ENCODE data around the gene IFI27L1.

Gene IFI27L1

GRCh38 chr14:94080621-94081385, at the start of gene IFI27L1, which contains the start of gene DDX24:
Gene IFI27L1 (plus strand): TSS chr14:94081310. CDS start chr14:94096938, 15,628 bp downstream.
Gene DDX24 (minus strand): TSS chr14:94081202. CDS start chr14:94079742, 1,460 bp downstream.
- DNase-seq (ENCODE audit: low read depth) = peak; percentile 95

GRCh38 chr14:94031883-94032279, 49.2 kb upstream of the IFI27L1 start:
- DNase-seq (ENCODE audit: low read depth) = no peak

- no peak for DNase-seq (ENCODE audit: low read depth)
Measured at GRCh38 chr14:94034886-94035285, 46.2 kb upstream of the IFI27L1 start.

- peak; percentile 66 for DNase-seq (ENCODE audit: low read depth)
Measured at GRCh38 chr14:94036313-94037167, 44.6 kb upstream of the IFI27L1 start.

- no peak for DNase-seq (ENCODE audit: low read depth)
Measured at GRCh38 chr14:94037954-94038353, 43.2 kb upstream of the IFI27L1 start.

- DNase-seq (ENCODE audit: low read depth) = no peak
Measured at GRCh38 chr14:94038510-94038909, 42.6 kb upstream of the IFI27L1 start.

GRCh38 chr14:94038921-94039629, 42.0 kb upstream of the IFI27L1 start:
- no peak for DNase-seq (ENCODE audit: low read depth)

GRCh38 chr14:94040247-94040646, 40.9 kb upstream of the IFI27L1 start:
- no peak for DNase-seq (ENCODE audit: low read depth)

GRCh38 chr14:94040796-94041195, 40.3 kb upstream of the IFI27L1 start:
- DNase-seq (ENCODE audit: low read depth) = no peak

GRCh38 chr14:94041551-94042346, 39.4 kb upstream of the IFI27L1 start:
- no peak for DNase-seq (ENCODE audit: low read depth)

- DNase-seq (ENCODE audit: low read depth) = no peak
Measured at GRCh38 chr14:94042433-94043091, 38.5 kb upstream of the IFI27L1 start.

- DNase-seq (ENCODE audit: low read depth) = no peak
Measured at GRCh38 chr14:94043111-94043755, 37.9 kb upstream of the IFI27L1 start.

- no peak for DNase-seq (ENCODE audit: low read depth)
Measured at GRCh38 chr14:94043756-94044475, 37.2 kb upstream of the IFI27L1 start.

- DNase-seq (ENCODE audit: low read depth) = no peak
Measured at GRCh38 chr14:94044476-94045091, 36.5 kb upstream of the IFI27L1 start.

- no peak for DNase-seq (ENCODE audit: low read depth)
Measured at GRCh38 chr14:94045101-94045500, 36.0 kb upstream of the IFI27L1 start.

GRCh38 chr14:94045563-94046345, 35.4 kb upstream of the IFI27L1 start:
- DNase-seq (ENCODE audit: low read depth) = no peak

- DNase-seq (ENCODE audit: low read depth) = no peak
Measured at GRCh38 chr14:94046696-94047250, 34.3 kb upstream of the IFI27L1 start.

- DNase-seq (ENCODE audit: low read depth) = no peak
Measured at GRCh38 chr14:94047581-94047980, 33.5 kb upstream of the IFI27L1 start.

Data from activated T-cell treated with anti-CD3 and anti-CD28 coated beads for 24 hours (primary cell).